Kidney epithelial cell (primary cell): ENCODE data around the gene SCTR. TPM values are rescaled to one million over a fixed set of nuclear protein-coding genes. Genes with fewer than 3 reads are reported as not detected.

ENCODE experiments used
- DNase-seq: peaks from one replicate; pipeline ENCODE4 v3.0.0-alpha.2; 2010; ENCODE audit warnings: low read depth
- H3K27me3 ChIP-seq: 2 replicates; pipeline ENCODE4 v1.6.0; 2011; ENCODE audit warnings: low read length; ENCODE audit not compliant: control insufficient read depth, insufficient read depth
- H3K36me3 ChIP-seq: 2 replicates; pipeline ENCODE4 v1.5.1; 2011; ENCODE audit warnings: low read length; ENCODE audit not compliant: control insufficient read depth, insufficient read depth
- H3K4me3 ChIP-seq: 2 replicates; pipeline ENCODE4 v1.5.1; 2011; ENCODE audit warnings: low read depth, mild to moderate bottlenecking, control low read depth, low read length
- CTCF ChIP-seq: IDR thresholded peaks from 2 replicates; pipeline ENCODE4 v1.5.1; 2011; ENCODE audit warnings: mild to moderate bottlenecking, moderate library complexity, low read length, control low read depth, inconsistent platforms; ENCODE audit not compliant: insufficient read depth, poor library complexity, severe bottlenecking
- total RNA-seq: library from RNA; depleted of rRNA; stranded (reverse); fragments of >200 nt; gene quantifications from 2 replicates; pipeline ENCODE4 v1.2.3, GENCODE V29; 2015

Gene SCTR
- total RNA-seq, 1 donor from 2014 or later, result not detected

GRCh38 chr2:119533560-119533959, 9.3 kb upstream of the SCTR start:
- H3K27me3 ChIP-seq, result no peaks in the 10 kb centered on the region
- H3K4me3 ChIP-seq, result no peak overlapping the region
- H3K36me3 ChIP-seq, result no peaks in the 10 kb centered on the region
- DNase-seq, result no peak
- TF ChIP-seq CTCF, result no peak

GRCh38 chr2:119531292-119531691, 7.0 kb upstream of the SCTR start:
- no peak for DNase-seq
- no peak for TF ChIP-seq CTCF
- Histone ChIP-seq H3K36me3 (no peaks in the 10 kb centered on the region), H3K4me3 (no peak overlapping the region), H3K27me3 (peaks cover 4% of the 10 kb centered on the region)

- Histone ChIP-seq H3K4me3 (no peak overlapping the region), H3K36me3 (no peaks in the 10 kb centered on the region), H3K27me3 (peaks cover 25% of the 10 kb centered on the region)
- TF ChIP-seq CTCF, result no peak
- DNase-seq, result no peak
Observed at GRCh38 chr2:119527999-119528398, 3.7 kb upstream of the SCTR start.

- Histone ChIP-seq H3K36me3 (no peaks in the 10 kb centered on the region), H3K27me3 (peaks cover 31% of the 10 kb centered on the region), H3K4me3 (no peak overlapping the region)
- no peak for DNase-seq
- no peak for TF ChIP-seq CTCF
Observed at GRCh38 chr2:119525614-119526013, 1.3 kb upstream of the SCTR start.

- Histone ChIP-seq H3K4me3 (peak overlapping the region; percentile 12), H3K36me3 (no peaks in the 10 kb centered on the region), H3K27me3 (peaks cover 31% of the 10 kb centered on the region)
- no peak for TF ChIP-seq CTCF
- no peak for DNase-seq
Observed at GRCh38 chr2:119523383-119523951, 816 bp downstream of the SCTR start.

- Histone ChIP-seq H3K27me3 (peaks cover 31% of the 10 kb centered on the region), H3K4me3 (no peak overlapping the region), H3K36me3 (no peaks in the 10 kb centered on the region)
- TF ChIP-seq CTCF, result no peak
- DNase-seq, result no peak
Observed at GRCh38 chr2:119522671-119523070, 1.6 kb downstream of the SCTR start.
